BLaER1 treated with 17β-estradiol and CSF1 and Interleukin-3, amounts not matched to agents 10 nM and 100 nM (cell line): ENCODE results near the gene GNG5.
"Not testable (repeated sequence)": the region's sequence is repeated elsewhere in the genome, so short reads cannot be mapped to it uniquely, and the experiment has no call there.

ENCODE experiments used
- H3K27ac ChIP-seq, 11 experiments: shearing (Covaris generic); formaldehyde crosslinking; 2 replicates each; pipeline ENCODE4 v1.8.1; 2022
- H3K27me3 ChIP-seq, 11 experiments: shearing (Covaris generic); formaldehyde crosslinking; 2 replicates each; pipeline ENCODE4 v1.8.1; 2022
- H3K36me3 ChIP-seq, 11 experiments: shearing (Covaris generic); formaldehyde crosslinking; 2 replicates each; pipeline ENCODE4 v1.8.1; 2022
- H3K4me1 ChIP-seq, 10 experiments: shearing (Covaris generic); formaldehyde crosslinking; 2 replicates each; pipeline ENCODE4 v1.8.1; 2022
- H3K4me2 ChIP-seq, 11 experiments: shearing (Covaris generic); formaldehyde crosslinking; 2 replicates each; pipeline ENCODE4 v1.8.1; 2022
- H3K4me3 ChIP-seq, 10 experiments: shearing (Covaris generic); formaldehyde crosslinking; 2 replicates each; pipeline ENCODE4 v1.8.1; 2022
- H3K9ac ChIP-seq, 11 experiments: shearing (Covaris generic); formaldehyde crosslinking; 2 replicates each; pipeline ENCODE4 v1.8.1; 2022
- H3K9me3 ChIP-seq, 11 experiments: shearing (Covaris generic); formaldehyde crosslinking; replicated peaks in 1 of 11; 2 replicates each; pipeline ENCODE4 v1.8.1; 2022
- H4K20me1 ChIP-seq, 11 experiments: shearing (Covaris generic); formaldehyde crosslinking; 2 replicates each; pipeline ENCODE4 v1.8.1; 2022
- Cebpa-rat ChIP-seq, 11 experiments: shearing (Covaris generic); IDR thresholded peaks; 2 replicates each; pipeline ENCODE4 v1.8.1; 2022

The GNG5 gene

GRCh38 chr1:84478876-84479868, 27.2 kb downstream of the GNG5 start, which contains the start of gene RPF1:
RPF1 (plus strand) TSS chr1:84479266; CDS start chr1:84479282, 16 bp downstream.
- Histone ChIP-seq H3K9me3 (peaks cover 11 to 18% (median 16%) of the 10 kb centered on the region in 11 experiments), H3K4me1 (peaks cover 12 to 27% (median 19%) of the 10 kb centered on the region in 10 experiments), H3K4me3 (peak within 1 kb of the TSS; percentile 72 to 89 (median 78)), H3K4me2 (peak within 1 kb of the TSS; percentile 86 to 97 (median 91)), H4K20me1 (peaks cover 0 to 46% (median 28%) of the 10 kb centered on the region in 11 experiments; a peak in 13 of 22 replicates), H3K9ac (peak within 1 kb of the TSS; percentile 77 to 92 (median 87)), H3K36me3 (peaks cover 23 to 36% (median 32%) of the 10 kb centered on the region in 11 experiments), H3K27me3 (peaks cover 0 to 5% (median 0%) of the 10 kb centered on the region in 11 experiments; a peak in 3 of 22 replicates), H3K27ac (peak within 1 kb of the TSS; percentile 83 to 95 (median 87))
- no peak for TF ChIP-seq Cebpa-rat (IDR thresholded peaks at IDR 0.05)

- Histone ChIP-seq H3K27ac (no peak overlapping the region), H3K36me3 (peaks cover under 1 to 6% (median 3%) of the 10 kb centered on the region in 11 experiments; a peak in 16 of 22 replicates), H3K4me3 (no peak overlapping the region), H3K4me2 (no peak overlapping the region), H3K27me3 (peaks cover 0 to 5% (median 0%) of the 10 kb centered on the region in 11 experiments; a peak in 3 of 22 replicates), H3K9ac (no peak overlapping the region), H4K20me1 (peaks cover 0 to 18% (median 14%) of the 10 kb centered on the region in 11 experiments; a peak in 12 of 22 replicates), H3K4me1 (peaks cover 10 to 13% (median 12%) of the 10 kb centered on the region in 10 experiments), H3K9me3 (peaks cover 11 to 18% (median 16%) of the 10 kb centered on the region in 11 experiments)
- TF ChIP-seq Cebpa-rat (IDR thresholded peaks at IDR 0.05) = no peak
Measured at GRCh38 chr1:84476225-84476624, 30.2 kb downstream of the GNG5 start.

- no peaks in the 10 kb centered on the region for H3K36me3 ChIP-seq
- no peaks in the 10 kb centered on the region for H3K9me3 ChIP-seq
- no peaks in the 10 kb centered on the region for H3K4me1 ChIP-seq
- H3K4me3 ChIP-seq = no peak overlapping the region
- H3K27ac ChIP-seq = no peak overlapping the region
- no peaks in the 10 kb centered on the region for H4K20me1 ChIP-seq
- no peak overlapping the region for H3K9ac ChIP-seq
- H3K27me3 ChIP-seq = no peaks in the 10 kb centered on the region
- no peak overlapping the region for H3K4me2 ChIP-seq
- no peak for TF ChIP-seq Cebpa-rat (IDR thresholded peaks at IDR 0.05)
Measured at GRCh38 chr1:84467298-84467697, 39.1 kb downstream of the GNG5 start.

GRCh38 chr1:84462118-84462517, 44.3 kb downstream of the GNG5 start:
- H4K20me1 ChIP-seq = no peaks in the 10 kb centered on the region
- H3K36me3 ChIP-seq = no peaks in the 10 kb centered on the region
- no peak overlapping the region for H3K4me3 ChIP-seq
- no peak for TF ChIP-seq Cebpa-rat (IDR thresholded peaks at IDR 0.05)
- H3K27me3 ChIP-seq = no peaks in the 10 kb centered on the region
- H3K4me2 ChIP-seq = no peak overlapping the region
- H3K4me1 ChIP-seq = no peaks in the 10 kb centered on the region
- H3K9me3 ChIP-seq = no peaks in the 10 kb centered on the region
- H3K27ac ChIP-seq = no peak overlapping the region
- H3K9ac ChIP-seq = no peak overlapping the region

- Histone ChIP-seq H3K9me3 (no peaks in the 10 kb centered on the region), H3K36me3 (no peaks in the 10 kb centered on the region), H4K20me1 (no peaks in the 10 kb centered on the region), H3K27me3 (no peaks in the 10 kb centered on the region), H3K27ac (no peak overlapping the region), H3K4me3 (no peak overlapping the region), H3K9ac (no peak overlapping the region), H3K4me2 (no peak overlapping the region), H3K4me1 (peaks cover 0 to 13% (median 0%) of the 10 kb centered on the region in 10 experiments; a peak in 6 of 20 replicates)
- no peak for TF ChIP-seq Cebpa-rat (IDR thresholded peaks at IDR 0.05)
Measured at GRCh38 chr1:84452436-84452835, 53.9 kb downstream of the GNG5 start.

- no peak overlapping the region for H3K4me3 ChIP-seq
- no peak for TF ChIP-seq Cebpa-rat (IDR thresholded peaks at IDR 0.05)
- no peak overlapping the region; a peak in 1 of 22 replicates for H3K9ac ChIP-seq
- peaks cover 0 to 13% (median 0%) of the 10 kb centered on the region in 10 experiments; a peak in 6 of 20 replicates for H3K4me1 ChIP-seq
- H3K27me3 ChIP-seq = no peaks in the 10 kb centered on the region
- H3K36me3 ChIP-seq = no peaks in the 10 kb centered on the region
- no peaks in the 10 kb centered on the region for H4K20me1 ChIP-seq
- H3K9me3 ChIP-seq = no peaks in the 10 kb centered on the region
- peak overlapping the region in 3 of 11 experiments; percentile 3 to 44 (median 43); a peak in 5 of 22 replicates for H3K27ac ChIP-seq
- peak overlapping the region in 3 of 11 experiments; percentile 19 to 56 (median 42); a peak in 3 of 22 replicates for H3K4me2 ChIP-seq
Measured at GRCh38 chr1:84450910-84451309, 55.5 kb downstream of the GNG5 start.

GRCh38 chr1:84448704-84449103, 57.7 kb downstream of the GNG5 start:
- not testable (repeated sequence) for H4K20me1 ChIP-seq, H3K4me2 ChIP-seq, H3K9ac ChIP-seq, H3K4me3 ChIP-seq, H3K9me3 ChIP-seq, H3K27ac ChIP-seq, H3K36me3 ChIP-seq, H3K27me3 ChIP-seq
- peaks cover 0 to 16% (median 2%) of the 10 kb centered on the region in 10 experiments; a peak in 14 of 20 replicates for H3K4me1 ChIP-seq
